K562 (cell line): Measurements from ENCODE around the gene RABL6. TPM values are rescaled to one million over a fixed set of nuclear protein-coding genes. Genes with fewer than 3 reads are reported as not detected.

Experiments used
- ATAC-seq: fragments of 200-7000 bp; cut with Tn5 transposase; 3 replicates; pipeline ENCODE4 v1.9.1; 2020; ENCODE audit warnings: moderate library complexity
- BruUV-seq: library from RNA; stranded (reverse); fragments of 400-500 nt; replicated peaks from 2 replicates; lab custom pipeline; 2021; lab: Mats Ljungman, UMichigan
- CTCF ChIA-PET: fragments of 300-600 bp; formaldehyde crosslinking; extraction: SDS; loops from one replicate; lab custom pipeline; 2021; ENCODE audit warnings: low intra/inter-chr PET ratio; lab: Yijun Ruan, JAX
- POLR2A ChIA-PET: fragments of 300-600, 350-650 bp; sonication (Branson Sonifier 250); formaldehyde crosslinking; extraction: SDS; loops from one replicate; lab custom pipeline; 2021; ENCODE audit warnings: antibody characterized with exemption, inconsistent platforms; lab: Yijun Ruan, JAX
- DNase-seq, 4 experiments: peaks; one replicate each; pipeline versions ENCODE4 v3.0.0 to v3.0.0-alpha.2; 2011 to 2018; ENCODE audit warnings: low spot score in 3 of 4, mixed read lengths in 3 of 4; ENCODE audit errors: extremely low read depth in 1 of 4
- FAIRE-seq: peaks from 2 replicates; lab custom pipeline; 2011; peaks lifted over from hg19 to GRCh38; lab: Jason Lieb, UNC
- H2AFZ ChIP-seq: 2 replicates; pipeline ENCODE4 v1.6.0; 2011; ENCODE audit warnings: low read depth, low read length, control low read depth, inconsistent platforms
- H3K27ac ChIP-seq: fragments of 200-600 bp; 3 replicates; pipeline ENCODE4 v1.8.0; 2011; ENCODE audit warnings: low read depth, mild to moderate bottlenecking, control low read depth, inconsistent platforms, low read length, moderate library complexity, mixed read lengths; ENCODE audit errors: extremely low read depth
- H3K27me3 ChIP-seq, 2 experiments: fragments of 300-600 bp in 1 of 2; 2 replicates in 1 of 2; 3 replicates in 1 of 2; pipeline versions ENCODE4 v1.6.0 to v1.8.0; 2011; ENCODE audit warnings: inconsistent platforms in 2 of 2, low read length in 2 of 2, mild to moderate bottlenecking in 1 of 2, mixed read lengths in 1 of 2, moderate library complexity in 1 of 2; ENCODE audit not compliant: control insufficient read depth in 2 of 2, insufficient read depth in 2 of 2
- H3K36me3 ChIP-seq: fragments of 300-600 bp; 3 replicates; pipeline ENCODE4 v1.8.0; 2011; ENCODE audit warnings: mild to moderate bottlenecking, low read length, inconsistent platforms; ENCODE audit not compliant: control insufficient read depth, insufficient read depth
- H3K4me1 ChIP-seq, 2 experiments: fragments of 200-600 bp in 1 of 2; replicated peaks in 1 of 2; 2 replicates in 1 of 2; 3 replicates in 1 of 2; pipeline versions ENCODE4 v1.5.1 to v1.8.0; 2011; ENCODE audit warnings: inconsistent platforms in 2 of 2, low read length in 2 of 2, mild to moderate bottlenecking in 1 of 2, mixed read lengths in 1 of 2, moderate library complexity in 1 of 2; ENCODE audit not compliant: control insufficient read depth in 2 of 2, insufficient read depth in 2 of 2
- H3K4me2 ChIP-seq: 2 replicates; pipeline ENCODE4 v1.6.1; 2011; ENCODE audit warnings: low read length, control low read depth, inconsistent platforms, mixed read lengths; ENCODE audit not compliant: insufficient read depth
- H3K4me3 ChIP-seq: fragments of 200-600 bp; sonication (generic), shearing (Covaris generic); 2 replicates; pipeline ENCODE4 v1.5.1; 2016; ENCODE audit warnings: control low read depth, inconsistent platforms
- H3K79me2 ChIP-seq: fragments of 200-600 bp; 3 replicates; pipeline ENCODE4 v1.8.0; 2011; ENCODE audit warnings: low read length, inconsistent platforms; ENCODE audit not compliant: control insufficient read depth, insufficient read depth
- H3K9ac ChIP-seq, 2 experiments: 2 replicates each; pipeline versions ENCODE4 v1.6.0 to v1.6.1; 2011; ENCODE audit warnings: low read depth in 2 of 2, low read length in 2 of 2, control low read depth in 1 of 2, inconsistent platforms in 1 of 2, mild to moderate bottlenecking in 1 of 2, mixed read lengths in 1 of 2; ENCODE audit not compliant: insufficient read depth in 1 of 2
- H3K9me1 ChIP-seq: one replicate; pipeline ENCODE4 v1.6.0; 2011; ENCODE audit warnings: inconsistent platforms, mild to moderate bottlenecking, low read length, moderate library complexity; ENCODE audit not compliant: control insufficient read depth, insufficient read depth
- H3K9me3 ChIP-seq: replicated peaks from 2 replicates; pipeline ENCODE4 v1.5.1; 2011; ENCODE audit warnings: low read depth, low read length, inconsistent platforms; ENCODE audit not compliant: control insufficient read depth, insufficient read depth
- H4K20me1 ChIP-seq: replicated peaks from 2 replicates; pipeline ENCODE4 v1.6.1; 2011; ENCODE audit warnings: low read length, inconsistent platforms, mixed read lengths; ENCODE audit not compliant: control insufficient read depth, insufficient read depth
- FOXJ2 ChIP-seq: fragments of 200-800 bp; sonication (Bioruptor generic); IDR thresholded peaks from 2 replicates; pipeline ENCODE4 v1.6.1; 2016; ENCODE audit warnings: missing genetic modification characterization, missing compliant biosample characterization
- PCBP1 ChIP-seq: fragments of 200-400 bp; formaldehyde crosslinking; IDR thresholded peaks from 2 replicates; pipeline ENCODE4 v1.6.1; 2018; ENCODE audit warnings: mild to moderate bottlenecking, low read depth, low read length; ENCODE audit not compliant: poor library complexity, severe bottlenecking
- PTTG1 ChIP-seq: fragments of 450-650 bp; IDR thresholded peaks from 2 replicates; pipeline ENCODE4 v1.6.1; 2016; ENCODE audit warnings: low read depth, mild to moderate bottlenecking, missing genetic modification characterization, missing compliant biosample characterization
- SP1 ChIP-seq: sonication (generic); formaldehyde crosslinking; IDR thresholded peaks from 2 replicates; pipeline ENCODE4 v1.8.1; 2022; ENCODE audit warnings: mild to moderate bottlenecking, missing genetic modification reagents
- SREBF2 ChIP-seq: sonication (generic); formaldehyde crosslinking; IDR thresholded peaks from 2 replicates; pipeline ENCODE4 v1.4.0; 2020; ENCODE audit warnings: mild to moderate bottlenecking, missing genetic modification reagents
- ZKSCAN8 ChIP-seq: fragments of 200-800 bp; sonication (Bioruptor generic); IDR thresholded peaks from 2 replicates; pipeline ENCODE4 v1.6.1; 2016; ENCODE audit warnings: missing genetic modification characterization, missing compliant biosample characterization
- ZNF212 ChIP-seq: fragments of 450-650 bp; formaldehyde crosslinking; IDR thresholded peaks from 2 replicates; pipeline ENCODE4 v1.4.0; 2020; ENCODE audit warnings: mild to moderate bottlenecking
- ZNF316 ChIP-seq: fragments of 450-650 bp; IDR thresholded peaks from 2 replicates; pipeline ENCODE4 v1.6.1; 2016
- WGBS: fragments of 100-300 bp; shearing (Covaris generic); methylation state at CpG from one replicate; pipeline ENCODE4 v1.1.6; 2016; ENCODE audit warnings: low coverage, mixed read lengths; ENCODE audit not compliant: insufficient coverage; ENCODE audit errors: missing lambda C conversion rate; 5-methylcytosine and 5-hydroxymethylcytosine counted together
- in situ Hi-C: fragments of 300-500 bp; cut with MboI; formaldehyde crosslinking; loops from 4 replicates; pipeline ENCODE4 v1.15.0; 2018; ENCODE audit warnings: inconsistent platforms, mixed read lengths
- intact Hi-C: fragments of 100-400 bp; cut with micrococcal nuclease; formaldehyde crosslinking; loops from 2 replicates; pipeline ENCODE4 v1.14.2; 2022
- polyA plus RNA-seq, 8 experiments: library from polyadenylated mRNA; depleted of rRNA in 4 of 8; stranded (reverse) in 5 of 8; unstranded in 3 of 8; fragments of >200 nt; fragmentation: Nextera tagmentation in 2 of 8; fragmentation: Illumina TruSeq in 1 of 8; extraction: Ambion mirVana in 2 of 8; extraction: Trizol in 1 of 8; gene quantifications; 2 replicates each; pipeline versions ENCODE4 v1.2.1 to v1.2.3, GENCODE V29; 2011 to 2014; ENCODE audit warnings: inconsistent platforms in 1 of 8, missing spikeins in 1 of 8
- total RNA-seq, 7 experiments: library from RNA; depleted of rRNA in 6 of 7; stranded (reverse); fragments of >200 nt in 6 of 7; fragmentation: Illumina TruSeq in 2 of 7; extraction: Trizol in 2 of 7; gene quantifications; 2 replicates each; pipeline versions ENCODE4 v1.2.1 to v1.2.3, GENCODE V29; 2011 to 2021; ENCODE audit warnings: low replicate concordance in 1 of 7
- TF ChIP-seq, protein P1 (sequence below): fragments of 250-450 bp; sonication (Bioruptor Pico); IDR thresholded peaks from 2 replicates; pipeline ENCODE4 v1.5.0; 2020; ENCODE audit warnings: mild to moderate bottlenecking
- TF ChIP-seq, protein P2 (sequence below): fragments of 250-450 bp; sonication (Bioruptor Pico); IDR thresholded peaks from 2 replicates; pipeline ENCODE4 v1.9.0; 2021; ENCODE audit warnings: mild to moderate bottlenecking
- TF ChIP-seq, protein P3 (sequence below): fragments of 450-650 bp; formaldehyde crosslinking; IDR thresholded peaks from 2 replicates; pipeline ENCODE4 v1.4.0; 2020; ENCODE audit warnings: mild to moderate bottlenecking
- TF ChIP-seq, protein P4 (sequence below), 2 experiments: fragments of 150-350 bp in 1 of 2; IDR thresholded peaks; 2 replicates each; pipeline ENCODE4 v1.6.1; 2012 to 2016; ENCODE audit warnings: low read depth in 2 of 2, low read length in 2 of 2, mild to moderate bottlenecking in 1 of 2, moderate library complexity in 1 of 2

The RABL6 gene
- total and polyA plus RNA-seq, 9 of the 15 experiments (the other 6 are each of a cell fraction or from before 2014, with no cell fraction given): 5.6 to 181 (median 84.5) TPM

DNA sequence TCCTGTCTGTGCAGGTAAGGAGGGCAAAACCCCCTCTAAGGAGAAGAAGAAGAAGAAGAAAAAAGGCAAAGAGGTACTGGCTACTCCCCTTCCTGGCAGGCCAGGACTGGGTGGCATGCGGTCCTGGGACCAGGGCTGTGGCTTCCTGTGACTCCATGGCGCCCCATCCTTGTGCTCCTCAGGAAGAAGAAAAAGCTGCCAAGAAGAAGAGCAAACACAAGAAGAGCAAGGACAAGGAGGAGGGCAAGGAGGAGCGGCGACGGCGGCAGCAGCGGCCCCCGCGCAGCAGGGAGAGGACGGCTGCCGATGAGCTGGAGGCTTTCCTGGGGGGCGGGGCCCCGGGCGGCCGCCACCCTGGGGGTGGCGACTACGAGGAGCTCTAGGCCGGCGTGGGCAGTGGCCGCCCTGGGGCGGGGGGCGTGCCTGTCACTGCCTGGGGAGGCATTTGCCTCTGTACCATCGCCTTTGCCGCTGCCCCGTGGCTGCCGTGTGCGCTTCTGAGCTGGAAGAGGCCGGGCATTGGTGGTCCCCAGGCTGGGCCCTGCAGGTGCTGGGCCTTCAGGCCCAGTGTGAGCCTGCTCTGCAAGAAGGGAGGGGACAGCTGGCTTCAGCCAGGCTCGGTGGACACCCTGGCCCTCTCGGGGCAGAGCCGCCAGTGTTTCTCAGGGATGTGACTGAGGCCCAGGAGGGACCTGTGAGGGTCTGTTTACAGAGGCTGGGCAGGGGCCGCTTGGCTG lies 32.6 kb downstream of the RABL6 start (continued):
- TF ChIP-seq FOXJ2: no peak
- no peak for TF ChIP-seq ZNF212 (CRISPR knock-in tag)
- TF ChIP-seq, protein P1, sequence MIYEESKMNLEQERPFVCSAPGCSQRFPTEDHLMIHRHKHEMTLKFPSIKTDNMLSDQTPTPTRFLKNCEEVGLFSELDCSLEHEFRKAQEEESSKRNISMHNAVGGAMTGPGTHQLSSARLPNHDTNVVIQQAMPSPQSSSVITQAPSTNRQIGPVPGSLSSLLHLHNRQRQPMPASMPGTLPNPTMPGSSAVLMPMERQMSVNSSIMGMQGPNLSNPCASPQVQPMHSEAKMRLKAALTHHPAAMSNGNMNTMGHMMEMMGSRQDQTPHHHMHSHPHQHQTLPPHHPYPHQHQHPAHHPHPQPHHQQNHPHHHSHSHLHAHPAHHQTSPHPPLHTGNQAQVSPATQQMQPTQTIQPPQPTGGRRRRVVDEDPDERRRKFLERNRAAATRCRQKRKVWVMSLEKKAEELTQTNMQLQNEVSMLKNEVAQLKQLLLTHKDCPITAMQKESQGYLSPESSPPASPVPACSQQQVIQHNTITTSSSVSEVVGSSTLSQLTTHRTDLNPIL (CRISPR knock-in tag): no peak
- TF ChIP-seq, protein P2, sequence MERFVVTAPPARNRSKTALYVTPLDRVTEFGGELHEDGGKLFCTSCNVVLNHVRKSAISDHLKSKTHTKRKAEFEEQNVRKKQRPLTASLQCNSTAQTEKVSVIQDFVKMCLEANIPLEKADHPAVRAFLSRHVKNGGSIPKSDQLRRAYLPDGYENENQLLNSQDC: no peak
- TF ChIP-seq PCBP1: no peak
- no peak for TF ChIP-seq ZKSCAN8

DNA sequence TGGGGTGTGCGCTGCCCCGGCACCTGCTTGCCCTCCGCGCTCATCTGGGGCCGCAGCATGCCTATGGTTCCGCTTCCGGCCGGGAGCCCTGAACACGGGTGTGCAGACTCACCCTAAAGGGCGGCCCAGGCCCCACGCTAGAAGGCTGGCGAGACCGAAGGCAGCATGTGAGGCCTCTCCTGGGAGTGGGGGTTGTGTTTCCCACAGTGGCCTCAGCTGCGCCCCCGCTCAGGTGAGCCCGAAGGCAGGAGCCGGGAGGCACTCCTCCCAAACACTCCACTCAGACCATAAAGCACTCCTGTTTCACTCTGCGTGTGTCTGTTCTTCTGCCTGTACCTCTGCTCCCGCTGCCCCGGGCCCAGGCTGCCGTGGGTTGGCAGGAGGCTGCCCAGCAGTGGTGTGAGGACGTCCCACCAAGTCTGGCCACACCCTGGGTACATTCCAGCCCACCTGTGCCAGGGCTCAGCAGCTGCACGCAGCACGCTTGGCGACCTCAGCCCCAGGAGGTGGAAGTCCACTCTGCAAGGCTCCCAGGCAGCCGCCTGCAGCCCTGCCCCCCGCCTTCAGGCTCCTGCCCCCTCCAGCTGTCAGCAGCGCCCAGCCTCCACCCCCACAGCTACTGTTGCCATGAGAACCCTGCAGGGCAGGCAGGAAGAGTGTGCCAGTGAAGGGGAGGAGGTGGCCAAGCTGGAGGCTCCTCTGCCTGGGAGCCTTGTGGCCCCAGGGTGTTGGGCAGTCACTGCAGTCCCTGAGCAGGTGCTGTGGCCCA lies 33.3 kb downstream of the RABL6 start:
- BruUV-seq: no TSS peak
- peaks cover 17% of the 10 kb centered on the region for H4K20me1 ChIP-seq
- peak overlapping the region in 1 of 2 experiments; percentile 18; a peak in 2 of 4 replicates for H3K9ac ChIP-seq
- H3K9me1 ChIP-seq: no peaks in the 10 kb centered on the region
- H3K4me2 ChIP-seq: no peak overlapping the region
- no peak for FAIRE-seq
- no peak overlapping the region for H3K4me3 ChIP-seq
- DNase-seq: peak in 1 of 4 experiments; percentile 51
- ChIA-PET CTCF (interaction anchor here (1.1 kb wide), 1 partner anchor 49 kb away, joined by 3 read pairs; no protein-coding TSS in a partner anchor), POLR2A (interaction anchor here (0.6 to 2.6 kb wide), 11 partner anchors 7 to 212 kb away, joined by 3 to 10 read pairs (median 3); partner anchors contain the start of gene TMEM141)
- 78% methylated on average over 24 of the region's 28 CpGs for WGBS
- no peaks in the 10 kb centered on the region for H3K79me2 ChIP-seq
- peaks cover 46% of the 10 kb centered on the region; the same call in 2 of the 3 replicates for H3K36me3 ChIP-seq
- ATAC-seq: peak; percentile 4
- H3K27ac ChIP-seq: no peak overlapping the region; the same call in 2 of the 3 replicates
- H2AFZ ChIP-seq: no peak overlapping the region
- no peaks in the 10 kb centered on the region for H3K27me3 ChIP-seq
- in situ Hi-C loops (no loop called here), intact Hi-C loops (loop anchor here (2.0 kb wide), 1 partner anchor 54 kb away; no protein-coding TSS in a partner anchor)
- H3K4me1 ChIP-seq: peaks cover 12 to 92% of the 10 kb centered on the region in 2 experiments
- no peaks in the 10 kb centered on the region for H3K9me3 ChIP-seq
- TF ChIP-seq ZNF316 (no peak), SREBF2 (no peak), SP1 (CRISPR knock-in tag) (peak; percentile 2; the same call in 1 of the 2 replicates), PCBP1 (no peak), PTTG1 (tag) (no peak)
- TF ChIP-seq, protein P3, sequence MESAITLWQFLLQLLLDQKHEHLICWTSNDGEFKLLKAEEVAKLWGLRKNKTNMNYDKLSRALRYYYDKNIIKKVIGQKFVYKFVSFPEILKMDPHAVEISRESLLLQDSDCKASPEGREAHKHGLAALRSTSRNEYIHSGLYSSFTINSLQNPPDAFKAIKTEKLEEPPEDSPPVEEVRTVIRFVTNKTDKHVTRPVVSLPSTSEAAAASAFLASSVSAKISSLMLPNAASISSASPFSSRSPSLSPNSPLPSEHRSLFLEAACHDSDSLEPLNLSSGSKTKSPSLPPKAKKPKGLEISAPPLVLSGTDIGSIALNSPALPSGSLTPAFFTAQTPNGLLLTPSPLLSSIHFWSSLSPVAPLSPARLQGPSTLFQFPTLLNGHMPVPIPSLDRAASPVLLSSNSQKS (CRISPR knock-in tag): no peak
- TF ChIP-seq, protein P4, sequence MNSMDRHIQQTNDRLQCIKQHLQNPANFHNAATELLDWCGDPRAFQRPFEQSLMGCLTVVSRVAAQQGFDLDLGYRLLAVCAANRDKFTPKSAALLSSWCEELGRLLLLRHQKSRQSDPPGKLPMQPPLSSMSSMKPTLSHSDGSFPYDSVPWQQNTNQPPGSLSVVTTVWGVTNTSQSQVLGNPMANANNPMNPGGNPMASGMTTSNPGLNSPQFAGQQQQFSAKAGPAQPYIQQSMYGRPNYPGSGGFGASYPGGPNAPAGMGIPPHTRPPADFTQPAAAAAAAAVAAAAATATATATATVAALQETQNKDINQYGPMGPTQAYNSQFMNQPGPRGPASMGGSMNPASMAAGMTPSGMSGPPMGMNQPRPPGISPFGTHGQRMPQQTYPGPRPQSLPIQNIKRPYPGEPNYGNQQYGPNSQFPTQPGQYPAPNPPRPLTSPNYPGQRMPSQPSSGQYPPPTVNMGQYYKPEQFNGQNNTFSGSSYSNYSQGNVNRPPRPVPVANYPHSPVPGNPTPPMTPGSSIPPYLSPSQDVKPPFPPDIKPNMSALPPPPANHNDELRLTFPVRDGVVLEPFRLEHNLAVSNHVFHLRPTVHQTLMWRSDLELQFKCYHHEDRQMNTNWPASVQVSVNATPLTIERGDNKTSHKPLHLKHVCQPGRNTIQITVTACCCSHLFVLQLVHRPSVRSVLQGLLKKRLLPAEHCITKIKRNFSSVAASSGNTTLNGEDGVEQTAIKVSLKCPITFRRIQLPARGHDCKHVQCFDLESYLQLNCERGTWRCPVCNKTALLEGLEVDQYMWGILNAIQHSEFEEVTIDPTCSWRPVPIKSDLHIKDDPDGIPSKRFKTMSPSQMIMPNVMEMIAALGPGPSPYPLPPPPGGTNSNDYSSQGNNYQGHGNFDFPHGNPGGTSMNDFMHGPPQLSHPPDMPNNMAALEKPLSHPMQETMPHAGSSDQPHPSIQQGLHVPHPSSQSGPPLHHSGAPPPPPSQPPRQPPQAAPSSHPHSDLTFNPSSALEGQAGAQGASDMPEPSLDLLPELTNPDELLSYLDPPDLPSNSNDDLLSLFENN (IDR thresholded peaks at IDR 0.05; ENCODE audit: low read depth in 2 of 2, low read length in 2 of 2): no peak
